ENCODE results near the gene EDN1. TPM values are rescaled to one million over a fixed set of nuclear protein-coding genes. Genes with fewer than 3 reads are reported as not detected.

EDN1 gene
- total RNA-seq (1 to 10 TPM in 4 of 5 experiments, under 1 TPM in 1; 0.17 to 1.7 (median 1.4) TPM), polyA plus RNA-seq (under 1 TPM in 1 of 2 donors, not detected in 1; 0.12 TPM), total RNA-seq (1.6 reads per million, percentile 5 among the genes with 10 or more reads in this experiment)

GRCh38 chr6:12289933-12290820 is at the start of gene EDN1:
Gene EDN1, plus strand, starts transcription at chr6:12290361. Its CDS starts 269 bp downstream, at chr6:12290630.
- H3K4me3 ChIP-seq (ENCODE audit: low read length) = peak within 1 kb of the TSS; percentile 46

GRCh38 chr6:12241493-12242175 is 48.5 kb upstream of the EDN1 start:
- Mint-ChIP-seq H3K4me1 (peaks cover 0 to 17% (median 0%) of the 10 kb centered on the region in 7 donors), H3K9me3 (no peaks in the 10 kb centered on the region), H3K36me3 (peaks cover 0 to 5% (median 0%) of the 10 kb centered on the region in 5 donors), H3K27ac (no peak overlapping the region), H3K4me3 (no peak overlapping the region), H3K27me3 (peaks cover 0 to 9% (median 5%) of the 10 kb centered on the region in 5 donors)
- intact Hi-C loops (cut with micrococcal nuclease) = no loop called here
- peak; percentile 40 for ATAC-seq
- H3K4me3 ChIP-seq (ENCODE audit: low read length) = no peak overlapping the region
- DNase-seq = no peak
- H3K9me3 ChIP-seq (ENCODE audit: control insufficient read depth in 2 of 3, low read length in 3 of 3) = no peaks in the 10 kb centered on the region
- ChIA-PET CTCF (no interaction called here), POLR2A (no interaction called here)
- no peaks in the 10 kb centered on the region for H3K27me3 ChIP-seq (ENCODE audit: control insufficient read depth in 2 of 2, insufficient read depth in 2 of 2, low read length in 2 of 2)
- no peaks in the 10 kb centered on the region for H3K4me1 ChIP-seq (ENCODE audit: control insufficient read depth in 2 of 2, insufficient read depth in 2 of 2, low read length in 2 of 2)
- no peak overlapping the region for H3K27ac ChIP-seq (ENCODE audit: low read depth, low read length)
- no peaks in the 10 kb centered on the region for H3K36me3 ChIP-seq (ENCODE audit: control insufficient read depth in 2 of 3, insufficient read depth in 3 of 3, low read length in 3 of 3)

More at GRCh38 chr6:12289933-12290820, at the start of gene EDN1:
- H3K36me3 ChIP-seq (ENCODE audit: control insufficient read depth in 2 of 3, insufficient read depth in 3 of 3, low read length in 3 of 3) = no peaks in the 10 kb centered on the region
- intact Hi-C loops (cut with micrococcal nuclease) = loop anchor here (1.0 to 10.0 kb wide), 11 partner anchors 55 to 705 kb away; no protein-coding TSS in a partner anchor
- Mint-ChIP-seq H3K27ac (peak within 1 kb of the TSS in 1 of 9 donors; percentile 57), H3K9me3 (no peaks in the 10 kb centered on the region), H3K27me3 (peaks cover 31 to 51% (median 38%) of the 10 kb centered on the region in 5 donors), H3K36me3 (peaks cover 0 to 4% (median 0%) of the 10 kb centered on the region in 5 donors), H3K4me3 (peak within 1 kb of the TSS; percentile 82 to 96 (median 88)), H3K4me1 (peaks cover 7 to 22% (median 16%) of the 10 kb centered on the region in 7 donors)
- POLR2A ChIA-PET = no interaction called here
- H3K9me3 ChIP-seq (ENCODE audit: control insufficient read depth in 2 of 3, low read length in 3 of 3) = no peaks in the 10 kb centered on the region
- CTCF ChIA-PET = interaction anchor here (0.6 to 2.0 kb wide), 11 partner anchors 9 to 829 kb away, joined by 3 to 16 read pairs (median 3); no protein-coding TSS in a partner anchor
- ATAC-seq (peak; percentile 87), DNase-seq (peak in 8 of 9 donors; percentile 16 to 61 (median 40))
- peaks cover 0 to 3% of the 10 kb centered on the region in 2 donors for H3K27me3 ChIP-seq (ENCODE audit: control insufficient read depth in 2 of 2, insufficient read depth in 2 of 2, low read length in 2 of 2)
- no peaks in the 10 kb centered on the region for H3K4me1 ChIP-seq (ENCODE audit: control insufficient read depth in 2 of 2, insufficient read depth in 2 of 2, low read length in 2 of 2)
- H3K27ac ChIP-seq (ENCODE audit: low read depth, low read length) = no peak within 1 kb of the TSS

GRCh38 chr6:12243169-12243568 is 47.0 kb upstream of the EDN1 start:
- Histone ChIP-seq H3K27ac (ENCODE audit: low read depth, low read length) (no peak overlapping the region), H3K4me1 (ENCODE audit: control insufficient read depth in 2 of 2, insufficient read depth in 2 of 2, low read length in 2 of 2) (no peaks in the 10 kb centered on the region), H3K36me3 (ENCODE audit: control insufficient read depth in 2 of 3, insufficient read depth in 3 of 3, low read length in 3 of 3) (no peaks in the 10 kb centered on the region), H3K4me3 (ENCODE audit: low read length) (no peak overlapping the region), H3K27me3 (ENCODE audit: control insufficient read depth in 2 of 2, insufficient read depth in 2 of 2, low read length in 2 of 2) (no peaks in the 10 kb centered on the region), H3K9me3 (ENCODE audit: control insufficient read depth in 2 of 3, low read length in 3 of 3) (no peaks in the 10 kb centered on the region)
- intact Hi-C loops (cut with micrococcal nuclease) = no loop called here
- no peak for DNase-seq
- H3K36me3 Mint-ChIP-seq = peaks cover 0 to 5% (median 0%) of the 10 kb centered on the region in 5 donors
- no peaks in the 10 kb centered on the region for H3K9me3 Mint-ChIP-seq
- POLR2A ChIA-PET = no interaction called here
- CTCF ChIA-PET = no interaction called here
- no peak for ATAC-seq
- no peak overlapping the region for H3K4me3 Mint-ChIP-seq
- peaks cover 0 to 13% (median 0%) of the 10 kb centered on the region in 7 donors for H3K4me1 Mint-ChIP-seq
- H3K27me3 Mint-ChIP-seq = peaks cover 0 to 9% (median 5%) of the 10 kb centered on the region in 5 donors
- H3K27ac Mint-ChIP-seq = no peak overlapping the region

GRCh38 chr6:12245360-12245759 is 44.8 kb upstream of the EDN1 start:
- ChIA-PET POLR2A (no interaction called here), CTCF (no interaction called here)
- Histone ChIP-seq H3K27me3 (ENCODE audit: control insufficient read depth in 2 of 2, insufficient read depth in 2 of 2, low read length in 2 of 2) (no peaks in the 10 kb centered on the region), H3K9me3 (ENCODE audit: control insufficient read depth in 2 of 3, low read length in 3 of 3) (no peaks in the 10 kb centered on the region), H3K27ac (ENCODE audit: low read depth, low read length) (no peak overlapping the region), H3K4me1 (ENCODE audit: control insufficient read depth in 2 of 2, insufficient read depth in 2 of 2, low read length in 2 of 2) (no peaks in the 10 kb centered on the region), H3K36me3 (ENCODE audit: control insufficient read depth in 2 of 3, insufficient read depth in 3 of 3, low read length in 3 of 3) (no peaks in the 10 kb centered on the region), H3K4me3 (ENCODE audit: low read length) (no peak overlapping the region)
- intact Hi-C loops (cut with micrococcal nuclease) = no loop called here
- no peak overlapping the region for H3K4me3 Mint-ChIP-seq
- DNase-seq (no peak), ATAC-seq (no peak)
- H3K27me3 Mint-ChIP-seq = peaks cover 0 to 18% (median 17%) of the 10 kb centered on the region in 5 donors
- no peaks in the 10 kb centered on the region for H3K9me3 Mint-ChIP-seq
- H3K36me3 Mint-ChIP-seq = peaks cover 0 to 5% (median 0%) of the 10 kb centered on the region in 5 donors
- H3K27ac Mint-ChIP-seq = no peak overlapping the region
- peaks cover 0 to 3% (median 0%) of the 10 kb centered on the region in 7 donors for H3K4me1 Mint-ChIP-seq

DNA sequence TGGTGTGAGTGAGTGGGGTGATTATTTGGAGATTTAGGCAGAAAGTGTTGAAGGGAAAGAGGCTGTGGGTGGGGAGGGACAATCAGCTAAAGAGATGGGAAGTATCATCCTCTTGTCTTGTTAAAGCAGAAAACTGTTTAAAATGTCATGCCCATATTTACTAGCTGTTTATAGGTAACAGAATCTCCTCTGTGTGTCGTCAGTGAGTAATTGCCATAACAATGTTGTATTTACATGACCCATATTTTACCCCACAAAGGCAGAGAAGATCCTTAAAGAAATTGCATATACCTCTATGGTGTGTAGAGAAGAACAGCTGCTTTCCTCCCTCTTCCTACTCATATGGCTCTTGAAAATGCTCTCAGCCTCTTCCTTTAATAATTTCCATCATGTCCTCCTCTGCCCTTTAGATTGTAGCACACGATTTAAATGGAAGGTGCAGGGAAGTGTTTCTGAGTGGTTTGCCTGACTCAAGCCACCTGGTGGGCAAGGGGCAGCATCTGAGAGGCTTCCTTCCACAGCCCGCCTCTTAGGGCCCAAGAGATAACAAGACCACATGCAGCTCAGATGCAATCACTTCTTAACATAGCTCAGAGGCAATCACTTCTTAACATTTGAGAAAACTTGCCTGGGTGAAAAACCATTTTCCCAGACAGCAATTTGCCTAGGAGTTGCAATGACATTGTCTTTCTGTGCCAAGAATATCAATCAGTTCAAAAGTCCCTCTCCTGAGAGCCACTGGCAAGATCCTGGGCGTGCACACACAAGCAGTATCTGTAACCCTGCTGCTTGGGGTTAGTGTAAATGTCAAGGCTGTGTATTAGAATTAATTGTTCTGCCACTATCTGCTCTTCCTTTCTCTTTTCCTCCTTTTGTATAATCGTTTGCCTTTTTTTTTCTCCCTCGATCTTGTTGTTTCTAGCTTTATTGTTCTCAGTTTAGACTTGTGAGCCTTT is 44.1 kb upstream of the EDN1 start:
- no peaks in the 10 kb centered on the region for H3K9me3 ChIP-seq (ENCODE audit: control insufficient read depth in 2 of 3, low read length in 3 of 3)
- intact Hi-C loops (cut with micrococcal nuclease) = no loop called here
- no peak overlapping the region for H3K27ac ChIP-seq (ENCODE audit: low read depth, low read length)
- H3K36me3 ChIP-seq (ENCODE audit: control insufficient read depth in 2 of 3, insufficient read depth in 3 of 3, low read length in 3 of 3) = no peaks in the 10 kb centered on the region
- Mint-ChIP-seq H3K27me3 (peaks cover 0 to 19% (median 17%) of the 10 kb centered on the region in 5 donors), H3K4me3 (no peak overlapping the region), H3K9me3 (no peaks in the 10 kb centered on the region), H3K4me1 (peaks cover 0 to 3% (median 0%) of the 10 kb centered on the region in 7 donors), H3K27ac (no peak overlapping the region), H3K36me3 (peaks cover 0 to 2% (median 0%) of the 10 kb centered on the region in 5 donors)
- no peaks in the 10 kb centered on the region for H3K27me3 ChIP-seq (ENCODE audit: control insufficient read depth in 2 of 2, insufficient read depth in 2 of 2, low read length in 2 of 2)
- DNase-seq (no peak), ATAC-seq (no peak)
- H3K4me1 ChIP-seq (ENCODE audit: control insufficient read depth in 2 of 2, insufficient read depth in 2 of 2, low read length in 2 of 2) = no peaks in the 10 kb centered on the region
- ChIA-PET CTCF (interaction anchor here (0.6 kb wide), 1 partner anchor 607 kb away, joined by 4 read pairs; no protein-coding TSS in a partner anchor), POLR2A (no interaction called here)
- H3K4me3 ChIP-seq (ENCODE audit: low read length) = no peak overlapping the region

- peaks cover 0 to 2% (median 0%) of the 10 kb centered on the region in 5 donors for H3K36me3 Mint-ChIP-seq
- no peak overlapping the region for H3K4me3 Mint-ChIP-seq
- peaks cover 0 to 22% (median 17%) of the 10 kb centered on the region in 5 donors for H3K27me3 Mint-ChIP-seq
- intact Hi-C loops (cut with micrococcal nuclease) = no loop called here
- no peaks in the 10 kb centered on the region for H3K4me1 Mint-ChIP-seq
- H3K9me3 Mint-ChIP-seq = no peaks in the 10 kb centered on the region
- no peaks in the 10 kb centered on the region for H3K27me3 ChIP-seq (ENCODE audit: control insufficient read depth in 2 of 2, insufficient read depth in 2 of 2, low read length in 2 of 2)
- ChIA-PET POLR2A (no interaction called here), CTCF (no interaction called here)
- H3K27ac Mint-ChIP-seq = no peak overlapping the region
- no peaks in the 10 kb centered on the region for H3K36me3 ChIP-seq (ENCODE audit: control insufficient read depth in 2 of 3, insufficient read depth in 3 of 3, low read length in 3 of 3)
- no peaks in the 10 kb centered on the region for H3K4me1 ChIP-seq (ENCODE audit: control insufficient read depth in 2 of 2, insufficient read depth in 2 of 2, low read length in 2 of 2)
- DNase-seq (no peak), ATAC-seq (no peak)
- H3K27ac ChIP-seq (ENCODE audit: low read depth, low read length) = no peak overlapping the region
- H3K4me3 ChIP-seq (ENCODE audit: low read length) = no peak overlapping the region
- no peaks in the 10 kb centered on the region for H3K9me3 ChIP-seq (ENCODE audit: control insufficient read depth in 2 of 3, low read length in 3 of 3)
Observed at GRCh38 chr6:12246900-12247299, 43.3 kb upstream of the EDN1 start.
